Smooth muscle cell (in vitro differentiated cells): ENCODE results near the gene SLC66A2. TPM values are rescaled to one million over a fixed set of nuclear protein-coding genes. Genes with fewer than 3 reads are reported as not detected.
"Not testable (repeated sequence)": the region's sequence is repeated elsewhere in the genome, so short reads cannot be mapped to it uniquely, and the experiment has no call there.

ENCODE experiments used
- DNase-seq: peaks from one replicate; lab custom pipeline; 2025; ENCODE audit not compliant: unreplicated experiment; lab: John Stamatoyannopoulos, UW
- H2AFZ ChIP-seq: fragments of 200-600 bp; sonication (generic); 2 replicates; pipeline ENCODE4 v1.6.0; 2016; ENCODE audit warnings: antibody characterized with exemption, low read depth, mild to moderate bottlenecking
- H3F3A ChIP-seq: fragments of 200-600 bp; sonication (generic); 2 replicates; pipeline ENCODE4 v1.6.0; 2017; ENCODE audit warnings: antibody characterized with exemption, low read depth
- H3K27ac ChIP-seq: fragments of 200-600 bp; sonication (generic); 2 replicates; pipeline ENCODE4 v1.5.1; 2016; ENCODE audit warnings: low read depth, mild to moderate bottlenecking
- H3K27me3 ChIP-seq: fragments of 200-600 bp; sonication (generic); 2 replicates; pipeline ENCODE4 v1.6.1; 2016; ENCODE audit warnings: low read depth, mild to moderate bottlenecking
- H3K36me3 ChIP-seq: fragments of 200-600 bp; sonication (generic); 2 replicates; pipeline ENCODE4 v1.5.1; 2016; ENCODE audit warnings: low read depth
- H3K4me1 ChIP-seq: fragments of 200-600 bp; sonication (generic); 2 replicates; pipeline ENCODE4 v1.5.1; 2016; ENCODE audit warnings: low read depth
- H3K4me2 ChIP-seq: fragments of 200-600 bp; sonication (generic); 2 replicates; pipeline ENCODE4 v1.6.0; 2016; ENCODE audit warnings: mild to moderate bottlenecking
- H3K4me3 ChIP-seq: fragments of 200-600 bp; sonication (generic); 2 replicates; pipeline ENCODE4 v1.5.1; 2016; ENCODE audit warnings: mild to moderate bottlenecking
- H3K79me2 ChIP-seq: fragments of 200-600 bp; sonication (generic); 2 replicates; pipeline ENCODE4 v1.6.0; 2016; ENCODE audit warnings: low read depth, mild to moderate bottlenecking
- H3K9ac ChIP-seq: fragments of 200-600 bp; sonication (generic); 2 replicates; pipeline ENCODE4 v1.6.0; 2016; ENCODE audit warnings: low read depth
- H3K9me3 ChIP-seq: fragments of 200-600 bp; sonication (generic); replicated peaks from 2 replicates; pipeline ENCODE4 v1.5.1; 2016; ENCODE audit warnings: low read depth
- H4K20me1 ChIP-seq: fragments of 200-600 bp; sonication (generic); 2 replicates; pipeline ENCODE4 v1.6.0; 2016; ENCODE audit warnings: low read depth
- WGBS: methylation state at CpG from one replicate; pipeline ENCODE4 v1.1.7; 2016; ENCODE audit warnings: low lambda C conversion rate; 5-methylcytosine and 5-hydroxymethylcytosine counted together
- polyA plus RNA-seq: library from polyadenylated mRNA; unstranded; fragments of >200 nt; fragmentation: Nextera tagmentation; extraction: Ambion mirVana; gene quantifications from 2 replicates; pipeline ENCODE4 v1.2.1, GENCODE V29; 2016
- total RNA-seq: library from RNA; depleted of rRNA; stranded (reverse); fragments of >200 nt; gene quantifications from 2 replicates; pipeline ENCODE4 v1.2.3, GENCODE V29; 2014
- TF ChIP-seq, protein P1 (sequence below): fragments of 200-600 bp; sonication (generic); IDR thresholded peaks from 2 replicates; pipeline ENCODE4 v1.5.1; 2017; ENCODE audit warnings: borderline replicate concordance, mild to moderate bottlenecking, antibody characterized with exemption; ENCODE audit not compliant: insufficient read depth, poor library complexity, severe bottlenecking

The SLC66A2 gene
- total and polyA plus RNA-seq, 2 experiments from 2014 or later: 23.6 to 37.9 TPM

DNA sequence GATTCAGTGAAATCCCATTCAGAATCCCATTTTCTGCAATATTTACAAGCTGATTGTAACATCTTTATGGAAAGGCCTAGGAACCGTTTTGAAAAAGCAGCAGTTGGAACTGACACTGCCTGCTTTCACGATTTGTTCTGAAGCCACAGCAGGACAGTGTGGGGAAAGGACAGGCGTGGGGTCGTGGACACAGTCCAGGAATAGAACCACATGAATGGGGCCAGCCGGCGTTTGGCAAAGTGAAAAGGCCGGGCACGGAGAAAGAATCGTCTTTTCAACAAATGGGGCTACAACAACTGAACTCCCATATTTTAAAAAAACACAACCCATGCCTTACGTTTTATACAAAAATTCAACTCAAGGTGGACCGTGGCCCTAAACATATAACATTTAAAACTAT is 69.8 kb downstream of the SLC66A2 start:
- Histone ChIP-seq H2AFZ (no peak overlapping the region), H3K79me2 (no peaks in the 10 kb centered on the region), H3K9me3 (no peaks in the 10 kb centered on the region), H3K36me3 (no peaks in the 10 kb centered on the region), H3K4me2 (no peak overlapping the region), H3F3A (no peaks in the 10 kb centered on the region), H3K27me3 (no peaks in the 10 kb centered on the region), H4K20me1 (no peaks in the 10 kb centered on the region), H3K4me1 (no peaks in the 10 kb centered on the region), H3K9ac (no peak overlapping the region), H3K27ac (no peak overlapping the region), H3K4me3 (no peak overlapping the region)
- DNase-seq: no peak
- TF ChIP-seq, protein P1, sequence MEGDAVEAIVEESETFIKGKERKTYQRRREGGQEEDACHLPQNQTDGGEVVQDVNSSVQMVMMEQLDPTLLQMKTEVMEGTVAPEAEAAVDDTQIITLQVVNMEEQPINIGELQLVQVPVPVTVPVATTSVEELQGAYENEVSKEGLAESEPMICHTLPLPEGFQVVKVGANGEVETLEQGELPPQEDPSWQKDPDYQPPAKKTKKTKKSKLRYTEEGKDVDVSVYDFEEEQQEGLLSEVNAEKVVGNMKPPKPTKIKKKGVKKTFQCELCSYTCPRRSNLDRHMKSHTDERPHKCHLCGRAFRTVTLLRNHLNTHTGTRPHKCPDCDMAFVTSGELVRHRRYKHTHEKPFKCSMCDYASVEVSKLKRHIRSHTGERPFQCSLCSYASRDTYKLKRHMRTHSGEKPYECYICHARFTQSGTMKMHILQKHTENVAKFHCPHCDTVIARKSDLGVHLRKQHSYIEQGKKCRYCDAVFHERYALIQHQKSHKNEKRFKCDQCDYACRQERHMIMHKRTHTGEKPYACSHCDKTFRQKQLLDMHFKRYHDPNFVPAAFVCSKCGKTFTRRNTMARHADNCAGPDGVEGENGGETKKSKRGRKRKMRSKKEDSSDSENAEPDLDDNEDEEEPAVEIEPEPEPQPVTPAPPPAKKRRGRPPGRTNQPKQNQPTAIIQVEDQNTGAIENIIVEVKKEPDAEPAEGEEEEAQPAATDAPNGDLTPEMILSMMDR: no peak
- WGBS: 92% methylated on average over 11 of the region's 11 CpGs

DNA sequence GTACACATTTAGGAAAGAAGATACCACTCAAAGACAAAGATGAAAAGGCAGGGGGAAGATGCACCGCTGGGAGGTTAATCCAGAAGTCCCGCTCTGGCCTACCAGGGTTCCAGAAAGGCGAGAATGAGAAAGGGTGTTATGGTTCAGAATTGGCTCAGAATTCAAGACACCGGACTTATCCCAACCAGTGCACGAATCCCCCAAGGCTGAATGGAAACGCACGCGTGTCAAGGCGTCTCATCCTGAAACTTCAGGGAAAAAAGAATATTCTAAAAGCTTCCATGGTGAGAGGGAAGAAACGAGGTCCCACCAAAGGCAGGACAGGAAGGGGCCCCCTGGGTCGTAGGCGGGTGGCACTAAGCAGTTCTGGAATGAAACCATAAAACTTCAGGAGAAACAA is 71.9 kb downstream of the SLC66A2 start:
- TF ChIP-seq, protein P1: no peak
- H3K4me3 ChIP-seq: no peak overlapping the region
- H3F3A ChIP-seq: no peaks in the 10 kb centered on the region
- H3K9me3 ChIP-seq: no peaks in the 10 kb centered on the region
- no peak overlapping the region for H3K9ac ChIP-seq
- DNase-seq: no peak
- no peak overlapping the region for H2AFZ ChIP-seq
- no peaks in the 10 kb centered on the region for H3K36me3 ChIP-seq
- no peak overlapping the region for H3K4me2 ChIP-seq
- no peaks in the 10 kb centered on the region for H3K79me2 ChIP-seq
- WGBS: 96% methylated on average over 12 of the region's 12 CpGs
- no peaks in the 10 kb centered on the region for H4K20me1 ChIP-seq
- H3K27ac ChIP-seq: no peak overlapping the region
- H3K27me3 ChIP-seq: no peaks in the 10 kb centered on the region
- H3K4me1 ChIP-seq: no peaks in the 10 kb centered on the region

DNA sequence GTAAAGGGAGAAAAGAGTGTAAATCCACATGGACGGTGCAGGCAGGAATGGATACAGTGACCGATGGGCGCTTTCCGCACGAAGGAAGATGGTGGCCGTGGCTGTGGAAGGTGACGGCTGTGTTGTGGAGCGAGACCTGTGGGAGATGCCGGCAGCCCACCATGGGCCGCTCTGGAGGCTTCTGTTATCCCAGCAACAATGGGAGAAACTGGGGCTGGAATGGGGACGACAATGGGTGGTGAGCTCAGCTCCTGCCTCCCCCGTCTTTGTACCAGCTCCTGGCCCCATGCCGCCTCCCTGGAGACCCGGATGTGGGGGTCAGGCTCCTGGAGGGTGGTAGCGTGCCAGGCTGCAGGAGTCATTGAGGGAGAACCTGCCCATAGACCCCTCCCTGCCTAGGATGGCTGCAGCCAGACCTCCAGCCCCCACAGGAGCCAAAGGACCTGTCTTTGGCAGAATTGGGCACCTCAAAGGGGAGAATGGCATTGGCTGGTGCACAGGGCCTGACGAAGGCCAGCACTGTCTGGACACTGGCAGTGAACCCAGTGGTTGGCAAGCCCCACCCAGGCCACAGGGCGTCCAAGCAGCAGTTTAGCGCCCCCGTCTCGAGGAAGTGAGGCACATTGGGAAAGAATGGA is 72.6 kb downstream of the SLC66A2 start:
- Histone ChIP-seq H3K9me3 (no peaks in the 10 kb centered on the region), H3K36me3 (no peaks in the 10 kb centered on the region), H3K9ac (no peak overlapping the region), H3K79me2 (no peaks in the 10 kb centered on the region), H3F3A (no peaks in the 10 kb centered on the region), H3K4me2 (no peak overlapping the region), H3K4me3 (no peak overlapping the region), H2AFZ (no peak overlapping the region), H3K27me3 (no peaks in the 10 kb centered on the region), H3K27ac (no peak overlapping the region), H4K20me1 (no peaks in the 10 kb centered on the region), H3K4me1 (no peaks in the 10 kb centered on the region)
- TF ChIP-seq, protein P1: no peak
- WGBS: 91% methylated on average over 20 of the region's 20 CpGs
- no peak for DNase-seq

DNA sequence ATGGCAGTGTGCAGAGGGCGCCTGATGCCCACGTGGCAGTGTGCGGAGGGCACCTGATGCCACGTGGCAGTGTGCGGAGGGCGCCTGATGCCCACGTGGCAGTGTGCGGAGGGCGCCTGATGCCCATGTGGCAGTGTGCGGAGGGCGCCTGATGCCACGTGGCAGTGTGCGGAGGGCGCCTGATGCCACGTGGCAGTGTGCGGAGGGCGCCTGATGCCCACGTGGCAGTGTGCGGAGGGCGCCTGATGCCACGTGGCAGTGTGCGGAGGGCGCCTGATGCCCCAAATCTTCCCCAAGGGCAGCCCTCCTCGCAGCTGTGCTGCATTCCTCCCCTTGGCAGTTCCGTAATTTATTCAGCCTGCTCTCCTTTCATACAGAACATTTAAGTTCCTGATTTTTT is 73.2 kb downstream of the SLC66A2 start:
- H3K79me2 ChIP-seq, H3K9ac ChIP-seq, H2AFZ ChIP-seq, H3F3A ChIP-seq, H3K4me3 ChIP-seq, H3K9me3 ChIP-seq, H3K36me3 ChIP-seq, H4K20me1 ChIP-seq, H3K27ac ChIP-seq, H3K4me2 ChIP-seq, H3K27me3 ChIP-seq, DNase-seq, H3K4me1 ChIP-seq: not testable (repeated sequence)
- WGBS: 96% methylated on average over 24 of the region's 25 CpGs
